GM21381 (cell line): ENCODE data around the gene MED15.
"Not testable (repeated sequence)": the region's sequence is repeated elsewhere in the genome, so short reads cannot be mapped to it uniquely, and the experiment has no call there.

Source experiments
- ATAC-seq: cut with Tn5 transposase; IDR thresholded peaks from one replicate; pipeline ENCODE4 v1.9.1; 2021; ENCODE audit warnings: mild to moderate bottlenecking, moderate library complexity; ENCODE audit not compliant: unreplicated experiment

MED15 gene

GRCh38 chr22:20581503-20582170 is 74.2 kb downstream of the MED15 start:
- ATAC-seq: no peak

DNA sequence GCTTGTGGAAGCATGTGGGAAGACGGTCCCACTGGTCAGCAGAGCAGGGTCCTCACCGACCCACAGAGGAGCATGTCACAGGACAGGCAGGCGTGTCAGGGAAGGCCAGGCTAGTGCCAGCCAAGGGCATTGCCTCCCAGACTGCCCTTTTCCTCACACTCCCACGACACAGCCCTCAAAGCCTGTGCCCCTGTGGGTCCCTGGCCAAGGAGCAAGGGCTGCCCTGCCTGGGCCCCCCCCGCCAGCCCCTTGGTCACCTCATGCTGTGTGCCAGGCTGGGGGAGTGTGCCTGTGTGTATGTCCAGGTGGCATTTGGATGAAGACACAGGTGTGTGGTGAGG is 74.7 kb downstream of the MED15 start:
- no peak for ATAC-seq

GRCh38 chr22:20582520-20583361 is 75.3 kb downstream of the MED15 start:
- ATAC-seq: no peak

DNA sequence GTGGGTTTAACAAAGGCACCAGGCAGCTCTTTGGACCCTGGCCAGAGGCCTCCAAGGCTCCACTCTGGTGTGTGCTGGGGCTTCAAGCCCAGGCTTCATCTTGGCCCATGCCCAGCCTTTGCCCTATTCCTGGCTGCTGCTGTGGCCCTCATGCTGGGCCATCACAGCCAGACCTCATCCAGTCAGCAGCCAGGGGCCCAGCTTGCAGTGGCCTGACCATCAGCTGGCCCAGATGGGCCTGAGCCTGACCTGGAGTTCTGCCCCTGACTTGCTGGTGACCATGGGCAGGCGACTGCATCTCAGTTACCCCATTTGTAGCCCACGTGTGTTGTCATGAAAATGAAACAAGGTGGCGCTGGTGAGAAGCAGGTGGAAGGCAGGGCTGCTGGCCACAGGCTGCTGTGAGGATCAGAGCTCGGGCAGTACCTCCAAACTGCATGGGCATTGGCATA is 76.1 kb downstream of the MED15 start:
- ATAC-seq: no peak

GRCh38 chr22:20584029-20584871 is 76.8 kb downstream of the MED15 start:
- no peak for ATAC-seq

- no peak for ATAC-seq
Measured at GRCh38 chr22:20584872-20585638, 77.6 kb downstream of the MED15 start.

DNA sequence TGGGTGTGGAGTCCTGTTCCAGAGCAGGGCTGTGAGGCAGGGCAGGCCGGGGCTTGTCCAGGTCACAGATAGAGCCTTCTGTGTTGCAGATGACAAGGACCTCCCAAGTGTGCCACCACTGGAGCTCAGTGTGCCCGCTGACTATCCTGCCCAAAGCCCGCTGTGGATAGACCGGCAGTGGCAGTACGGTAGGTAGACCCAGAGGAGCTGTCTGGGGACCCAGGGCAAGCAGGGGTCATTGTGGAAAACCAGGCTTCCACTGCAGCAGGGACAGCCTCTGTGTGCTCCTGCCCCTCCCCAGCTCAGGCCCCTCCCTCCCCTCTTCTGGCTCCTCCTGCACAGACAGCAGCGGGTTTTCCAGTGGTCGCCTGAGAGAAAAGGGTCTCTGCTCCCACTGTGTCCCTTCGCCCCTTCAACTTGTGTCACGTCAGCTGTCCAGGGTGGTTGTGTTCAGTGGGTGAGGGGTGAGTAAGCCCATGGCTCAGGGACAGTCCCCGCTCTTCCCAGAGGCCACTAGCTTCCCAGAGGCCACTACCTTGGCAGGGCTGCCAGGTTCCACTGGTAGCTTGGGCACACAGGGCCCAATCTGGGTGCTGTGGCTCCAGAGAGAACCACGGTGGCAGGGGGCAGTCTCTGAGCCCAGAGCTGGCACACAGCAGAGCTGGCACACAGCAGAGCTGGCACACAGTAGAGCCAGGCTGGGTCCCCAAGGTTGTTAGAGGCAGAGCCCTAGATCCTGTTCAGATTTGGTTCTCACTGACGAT is 78.4 kb downstream of the MED15 start:
- no peak for ATAC-seq

DNA sequence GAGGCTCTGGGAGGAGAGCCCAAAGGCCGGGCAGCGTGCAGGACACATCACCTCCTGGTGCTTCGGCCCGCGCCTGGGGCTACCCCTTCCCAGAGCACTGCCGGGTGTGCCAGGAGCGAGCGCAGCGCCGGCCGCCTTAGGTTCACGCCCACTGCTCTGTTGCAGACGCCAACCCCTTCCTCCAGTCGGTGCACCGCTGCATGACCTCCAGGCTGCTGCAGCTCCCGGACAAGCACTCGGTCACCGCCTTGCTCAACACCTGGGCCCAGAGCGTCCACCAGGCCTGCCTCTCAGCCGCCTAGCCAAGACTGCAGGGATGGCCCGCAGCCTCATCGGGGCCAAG is 79.0 kb downstream of the MED15 start:
- ATAC-seq: no peak

GRCh38 chr22:20587206-20587958 is 80.0 kb downstream of the MED15 start:
- ATAC-seq: no peak

GRCh38 chr22:20588092-20588842 is 80.9 kb downstream of the MED15 start:
- no peak for ATAC-seq

GRCh38 chr22:20588843-20589581 is 81.6 kb downstream of the MED15 start:
- no peak for ATAC-seq

GRCh38 chr22:20589614-20590476 is 82.4 kb downstream of the MED15 start:
- no peak for ATAC-seq

DNA sequence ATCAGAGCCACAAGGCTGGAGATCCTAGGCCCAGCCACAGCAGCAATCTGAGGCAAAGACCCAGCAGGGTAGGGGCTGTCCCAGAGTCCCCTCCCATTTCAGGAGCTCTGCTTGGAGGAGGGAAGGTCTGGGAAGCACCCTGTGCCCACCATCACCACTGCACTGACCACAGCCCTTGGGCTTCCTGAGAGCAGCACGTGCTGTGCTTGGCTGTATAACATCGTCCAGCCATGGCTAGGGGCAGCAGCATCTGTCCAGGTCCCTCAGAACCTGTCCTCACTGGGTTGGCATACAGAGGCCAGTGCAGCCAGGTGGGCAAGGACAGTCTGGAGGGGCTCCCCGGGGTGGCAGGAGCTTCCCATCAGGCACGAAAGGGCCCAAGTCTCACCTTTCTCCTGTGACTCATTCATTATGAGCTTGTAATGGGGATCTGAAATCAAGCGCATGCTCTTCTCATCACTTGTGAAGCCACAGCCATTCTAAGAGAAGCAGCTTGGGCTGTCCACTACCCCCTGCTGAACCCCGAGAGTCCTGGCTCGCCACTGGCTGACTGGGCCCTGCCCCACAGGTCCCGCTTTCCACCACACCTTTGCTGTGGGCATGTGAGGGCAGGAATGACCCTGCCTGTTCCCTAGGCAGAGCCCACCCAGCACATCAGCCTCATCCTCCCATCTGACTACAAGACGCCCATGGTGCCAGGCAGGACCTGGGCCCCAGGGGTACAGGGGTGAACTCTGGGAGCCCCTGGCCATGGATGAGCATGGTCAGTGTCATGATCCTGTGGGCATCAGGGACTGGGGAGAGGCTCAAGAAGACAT is 83.3 kb downstream of the MED15 start:
- ATAC-seq: no peak

- ATAC-seq: no peak
Measured at GRCh38 chr22:20591295-20591645, 83.9 kb downstream of the MED15 start.

DNA sequence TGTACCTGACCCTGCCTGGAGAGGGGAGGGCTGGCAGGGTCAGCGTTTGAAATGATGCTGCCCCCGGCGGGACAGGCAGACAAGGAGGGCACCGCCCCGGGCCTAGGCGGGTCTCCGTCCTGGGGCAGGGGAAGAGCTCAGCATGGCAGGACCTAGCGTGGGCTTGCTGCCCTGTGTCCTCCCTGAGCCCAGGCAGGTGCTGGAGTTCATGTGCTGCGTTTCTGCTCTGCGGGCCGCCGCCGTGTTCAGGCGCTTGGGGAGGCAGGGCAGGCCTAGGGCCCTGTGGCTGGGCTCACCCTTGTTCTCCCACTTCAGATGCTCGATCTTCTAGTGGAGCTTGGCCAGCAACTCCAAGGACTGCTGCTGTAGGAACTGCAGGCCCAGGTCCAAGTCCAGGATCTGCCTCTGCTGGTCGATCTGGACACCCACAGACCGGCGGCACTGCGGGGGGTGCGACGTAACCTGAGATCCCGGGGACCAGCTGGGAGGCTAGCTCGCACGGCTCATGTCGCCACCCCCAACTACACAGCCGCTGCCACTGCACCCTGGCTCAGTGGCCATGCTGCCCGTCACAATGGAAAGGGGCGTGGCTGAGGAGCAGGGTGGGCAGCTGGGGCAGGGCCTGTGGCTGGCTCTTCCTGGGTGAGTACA is 84.4 kb downstream of the MED15 start:
- no peak for ATAC-seq

DNA sequence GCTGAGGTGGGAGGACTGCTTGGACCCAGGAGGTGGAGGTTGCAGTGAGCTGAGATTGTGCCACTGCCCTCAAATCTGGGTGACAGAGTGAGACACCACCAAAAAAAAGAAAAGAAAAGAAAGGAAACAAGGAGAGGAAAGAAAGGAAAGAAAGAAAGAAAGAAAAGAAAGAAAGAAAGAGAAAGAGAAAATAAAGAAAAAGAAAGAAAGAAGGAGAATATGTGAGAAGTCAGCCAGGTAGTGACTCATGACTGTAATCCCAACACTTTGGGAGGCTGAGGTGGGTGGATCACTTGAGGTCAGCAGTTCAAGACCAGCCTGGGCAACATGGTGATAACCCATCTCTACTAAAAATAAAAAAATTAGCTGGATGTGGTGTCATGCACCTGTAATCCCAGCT is 86.6 kb downstream of the MED15 start:
- not testable (repeated sequence) for ATAC-seq
